22Rv1 (cell line): ENCODE results near the gene COIL.

Experiments used
- ZFX ChIP-seq: fragments of 450-650 bp; IDR thresholded peaks from 2 replicates; pipeline ENCODE4 v1.6.1; 2017; ENCODE audit warnings: antibody characterized with exemption, borderline replicate concordance
- TF ChIP-seq, protein P1 (sequence below): fragments of 450-650 bp; IDR thresholded peaks from 2 replicates; pipeline ENCODE4 v1.5.1; 2017; ENCODE audit warnings: mild to moderate bottlenecking

DNA sequence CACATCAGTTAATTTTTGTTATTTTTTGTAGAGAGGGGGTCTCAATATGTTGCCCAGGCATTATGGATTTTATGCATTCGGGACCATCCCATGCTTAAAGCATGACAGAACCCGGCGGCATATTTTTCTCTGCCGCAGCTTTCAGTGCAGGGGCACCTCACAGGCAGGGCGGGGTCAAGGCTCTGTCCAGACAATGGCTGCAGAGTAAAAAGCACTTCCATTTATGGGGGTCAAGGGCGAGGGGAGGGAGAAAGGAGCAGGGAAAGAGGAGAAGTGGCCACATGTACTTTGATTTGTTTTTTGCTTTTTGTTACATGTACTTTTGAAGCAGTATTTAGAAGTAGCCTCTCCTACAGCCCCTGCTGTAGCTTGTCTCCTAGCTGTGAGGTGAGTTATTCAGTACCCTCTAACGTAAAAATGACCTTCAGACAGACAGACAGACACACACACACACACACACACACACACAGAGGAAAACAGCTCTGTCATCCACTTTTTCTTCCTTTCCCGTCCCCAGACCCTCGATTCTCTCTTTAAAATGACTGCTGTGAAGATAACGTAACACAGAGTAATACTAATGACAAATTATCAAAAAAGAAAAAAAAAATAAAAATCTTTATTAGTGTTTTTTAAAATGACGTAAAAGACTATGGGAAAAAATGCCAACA lies 16.2 kb upstream of the COIL start:
- TF ChIP-seq, protein P1, sequence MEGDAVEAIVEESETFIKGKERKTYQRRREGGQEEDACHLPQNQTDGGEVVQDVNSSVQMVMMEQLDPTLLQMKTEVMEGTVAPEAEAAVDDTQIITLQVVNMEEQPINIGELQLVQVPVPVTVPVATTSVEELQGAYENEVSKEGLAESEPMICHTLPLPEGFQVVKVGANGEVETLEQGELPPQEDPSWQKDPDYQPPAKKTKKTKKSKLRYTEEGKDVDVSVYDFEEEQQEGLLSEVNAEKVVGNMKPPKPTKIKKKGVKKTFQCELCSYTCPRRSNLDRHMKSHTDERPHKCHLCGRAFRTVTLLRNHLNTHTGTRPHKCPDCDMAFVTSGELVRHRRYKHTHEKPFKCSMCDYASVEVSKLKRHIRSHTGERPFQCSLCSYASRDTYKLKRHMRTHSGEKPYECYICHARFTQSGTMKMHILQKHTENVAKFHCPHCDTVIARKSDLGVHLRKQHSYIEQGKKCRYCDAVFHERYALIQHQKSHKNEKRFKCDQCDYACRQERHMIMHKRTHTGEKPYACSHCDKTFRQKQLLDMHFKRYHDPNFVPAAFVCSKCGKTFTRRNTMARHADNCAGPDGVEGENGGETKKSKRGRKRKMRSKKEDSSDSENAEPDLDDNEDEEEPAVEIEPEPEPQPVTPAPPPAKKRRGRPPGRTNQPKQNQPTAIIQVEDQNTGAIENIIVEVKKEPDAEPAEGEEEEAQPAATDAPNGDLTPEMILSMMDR = no peak
- TF ChIP-seq ZFX = no peak
